Astrocyte (in vitro differentiated cells and primary cell): Measurements from ENCODE around the gene STX5. TPM values are rescaled to one million over a fixed set of nuclear protein-coding genes. Genes with fewer than 3 reads are reported as not detected.

Experiments
- DNase-seq: peaks from one replicate; pipeline ENCODE4 v3.0.0-alpha.2; 2010; ENCODE audit warnings: low read depth
- FAIRE-seq: peaks from 2 replicates; lab custom pipeline; 2011; peaks lifted over from hg19 to GRCh38; lab: Jason Lieb, UNC
- H2AFZ ChIP-seq: 2 replicates; pipeline ENCODE4 v1.6.0; 2012; ENCODE audit warnings: low read depth, low read length, inconsistent platforms
- H3K27ac ChIP-seq: 2 replicates; pipeline ENCODE4 v1.5.1; 2011; ENCODE audit warnings: low read depth, low read length, inconsistent platforms
- H3K27me3 ChIP-seq: 2 replicates; pipeline ENCODE4 v1.6.0; 2011; ENCODE audit warnings: low read length, inconsistent platforms; ENCODE audit not compliant: insufficient read depth
- H3K36me3 ChIP-seq: 2 replicates; pipeline ENCODE4 v1.5.1; 2011; ENCODE audit warnings: low read length, inconsistent platforms; ENCODE audit not compliant: insufficient read depth
- H3K4me1 ChIP-seq: 2 replicates; pipeline ENCODE4 v1.5.1; 2011; ENCODE audit warnings: low read length, inconsistent platforms; ENCODE audit not compliant: insufficient read depth
- H3K4me2 ChIP-seq: 2 replicates; pipeline ENCODE4 v1.6.0; 2012; ENCODE audit warnings: low read length, inconsistent platforms
- H3K4me3 ChIP-seq: 2 replicates; pipeline ENCODE4 v1.5.1; 2011; ENCODE audit warnings: low read depth, mild to moderate bottlenecking, low read length, inconsistent platforms; ENCODE audit not compliant: insufficient read depth
- H3K79me2 ChIP-seq: 2 replicates; pipeline ENCODE4 v1.6.0; 2012; ENCODE audit warnings: mild to moderate bottlenecking, low read length, inconsistent platforms; ENCODE audit not compliant: insufficient read depth
- H3K9ac ChIP-seq: 2 replicates; pipeline ENCODE4 v1.6.0; 2012; ENCODE audit warnings: mild to moderate bottlenecking, low read length, inconsistent platforms
- H3K9me3 ChIP-seq: 2 replicates; pipeline ENCODE4 v1.5.1; 2012; ENCODE audit warnings: low read depth, mild to moderate bottlenecking, low read length, inconsistent platforms; ENCODE audit not compliant: insufficient read depth
- H4K20me1 ChIP-seq: 2 replicates; pipeline ENCODE4 v1.6.0; 2012; ENCODE audit warnings: low read length, inconsistent platforms; ENCODE audit not compliant: insufficient read depth
- H3K27ac Mint-ChIP-seq: one replicate; pipeline ENCODE4 v1.8.0; 2021; ENCODE audit warnings: mild to moderate bottlenecking, mixed read lengths; ENCODE audit not compliant: unreplicated experiment
- H3K27me3 Mint-ChIP-seq: one replicate; pipeline ENCODE4 v1.8.0; 2021; ENCODE audit warnings: low read depth, mixed read lengths; ENCODE audit not compliant: unreplicated experiment
- H3K36me3 Mint-ChIP-seq: one replicate; pipeline ENCODE4 v1.8.0; 2021; ENCODE audit warnings: low read depth, mixed read lengths; ENCODE audit not compliant: unreplicated experiment
- H3K4me1 Mint-ChIP-seq: one replicate; pipeline ENCODE4 v1.8.0; 2021; ENCODE audit warnings: low read depth, mixed read lengths; ENCODE audit not compliant: unreplicated experiment
- H3K4me3 Mint-ChIP-seq: one replicate; pipeline ENCODE4 v1.8.0; 2021; ENCODE audit warnings: mild to moderate bottlenecking, moderate library complexity, mixed read lengths; ENCODE audit not compliant: unreplicated experiment
- H3K9me3 Mint-ChIP-seq: one replicate; pipeline ENCODE4 v1.8.0; 2021; ENCODE audit warnings: mild to moderate bottlenecking, mixed read lengths; ENCODE audit not compliant: unreplicated experiment
- CTCF ChIP-seq: IDR thresholded peaks from 2 replicates; pipeline ENCODE4 v1.5.1; 2011; ENCODE audit warnings: low read depth, mild to moderate bottlenecking, inconsistent platforms, low read length, moderate library complexity; ENCODE audit not compliant: insufficient read depth
- EZH2 ChIP-seq: IDR thresholded peaks from 2 replicates; pipeline ENCODE4 v1.6.1; 2012; ENCODE audit warnings: mild to moderate bottlenecking, low read length, inconsistent platforms; ENCODE audit not compliant: insufficient read depth
- total RNA-seq: library from RNA; stranded (reverse); gene quantifications from 2 replicates; pipeline ENCODE4 v1.2.1, GENCODE V29; 2021

The STX5 gene
- total RNA-seq, 1 donor from 2014 or later = 45.7 TPM

- DNase-seq = peak; percentile 75
- peaks cover 29% of the 10 kb centered on the region for H3K36me3 Mint-ChIP-seq
- Histone ChIP-seq H3K9me3 (no peaks in the 10 kb centered on the region), H3K27ac (peak within 1 kb of the TSS; percentile 73), H2AFZ (peak within 1 kb of the TSS; percentile 48), H3K9ac (peak within 1 kb of the TSS; percentile 96), H3K4me3 (peak within 1 kb of the TSS; percentile 85), H3K79me2 (peaks cover 43% of the 10 kb centered on the region), H3K4me2 (peak within 1 kb of the TSS; percentile 90), H3K36me3 (peaks cover 14% of the 10 kb centered on the region), H4K20me1 (peaks cover 41% of the 10 kb centered on the region), H3K4me1 (peaks cover 21% of the 10 kb centered on the region), H3K27me3 (no peaks in the 10 kb centered on the region)
- H3K27ac Mint-ChIP-seq = peak within 1 kb of the TSS; percentile 94
- H3K9me3 Mint-ChIP-seq = no peaks in the 10 kb centered on the region
- no peaks in the 10 kb centered on the region for H3K27me3 Mint-ChIP-seq
- peaks cover 24% of the 10 kb centered on the region for H3K4me1 Mint-ChIP-seq
- FAIRE-seq = no peak
- TF ChIP-seq CTCF (no peak), EZH2 (no peak)
- H3K4me3 Mint-ChIP-seq = peak within 1 kb of the TSS; percentile 98
These were observed 26.6 kb downstream of the STX5 start, which contains the start of gene NXF1 for GRCh38 chr11:62805076-62805892. Gene NXF1, minus strand, starts transcription at chr11:62805440. Its CDS starts 84 bp downstream, at chr11:62805356.

DNA sequence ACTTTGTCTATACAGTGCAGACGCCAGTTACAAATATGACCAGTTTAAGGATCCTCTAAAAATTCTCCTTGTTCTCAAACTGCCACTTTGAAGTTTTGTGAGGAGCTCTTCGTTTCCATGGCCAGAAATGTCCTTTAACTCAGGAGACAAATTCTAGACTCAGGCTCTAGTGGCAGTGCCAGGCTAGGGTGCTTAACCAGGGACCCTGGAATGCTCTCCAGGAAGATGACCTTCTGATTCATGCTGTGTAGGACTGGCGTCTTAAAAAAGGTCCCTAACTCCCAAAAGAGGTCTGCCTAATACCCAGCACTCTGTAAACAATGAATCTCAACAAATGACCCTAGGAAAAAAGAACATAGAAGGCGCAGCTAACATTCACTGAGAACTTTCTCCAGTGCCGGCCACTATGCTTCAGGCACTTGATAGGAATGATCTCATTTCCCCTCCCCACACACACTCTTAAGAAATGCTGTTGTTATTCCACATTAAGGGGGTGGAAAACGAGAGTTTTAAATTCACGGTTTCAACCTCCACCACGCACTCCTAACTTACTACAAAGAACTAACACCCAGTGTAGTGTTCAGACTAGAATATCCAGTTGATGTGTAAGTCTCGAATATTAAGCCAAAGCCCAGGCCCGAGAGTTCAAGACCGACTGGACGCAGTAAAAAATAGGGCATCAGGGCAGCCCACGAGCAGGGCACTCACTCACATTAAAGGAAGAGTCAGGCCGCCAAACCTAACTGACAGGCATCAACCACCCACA lies 27.4 kb downstream of the STX5 start:
- Histone ChIP-seq H3K4me3 (peak overlapping the region; percentile 85), H3K27ac (peak overlapping the region; percentile 73), H3K79me2 (peaks cover 43% of the 10 kb centered on the region), H2AFZ (no peak overlapping the region), H3K4me1 (peaks cover 21% of the 10 kb centered on the region), H3K4me2 (peak overlapping the region; percentile 90), H3K27me3 (no peaks in the 10 kb centered on the region), H4K20me1 (peaks cover 49% of the 10 kb centered on the region), H3K9me3 (no peaks in the 10 kb centered on the region), H3K36me3 (peaks cover 22% of the 10 kb centered on the region), H3K9ac (peak overlapping the region; percentile 96)
- Mint-ChIP-seq H3K9me3 (no peaks in the 10 kb centered on the region), H3K36me3 (peaks cover 29% of the 10 kb centered on the region), H3K27ac (peak overlapping the region; percentile 94), H3K27me3 (no peaks in the 10 kb centered on the region), H3K4me3 (peak overlapping the region; percentile 98), H3K4me1 (peaks cover 24% of the 10 kb centered on the region)
- FAIRE-seq = no peak
- peak; percentile 42 for DNase-seq
- TF ChIP-seq CTCF (no peak), EZH2 (no peak)
